ENCODE results near the gene USH1C. TPM values are rescaled to one million over a fixed set of nuclear protein-coding genes. Genes with fewer than 3 reads are reported as not detected.

USH1C gene
- total and polyA plus RNA-seq, 2 of the 13 experiments (the other 11 are each of a cell fraction or from before 2014, with no cell fraction given) = not detected

DNA sequence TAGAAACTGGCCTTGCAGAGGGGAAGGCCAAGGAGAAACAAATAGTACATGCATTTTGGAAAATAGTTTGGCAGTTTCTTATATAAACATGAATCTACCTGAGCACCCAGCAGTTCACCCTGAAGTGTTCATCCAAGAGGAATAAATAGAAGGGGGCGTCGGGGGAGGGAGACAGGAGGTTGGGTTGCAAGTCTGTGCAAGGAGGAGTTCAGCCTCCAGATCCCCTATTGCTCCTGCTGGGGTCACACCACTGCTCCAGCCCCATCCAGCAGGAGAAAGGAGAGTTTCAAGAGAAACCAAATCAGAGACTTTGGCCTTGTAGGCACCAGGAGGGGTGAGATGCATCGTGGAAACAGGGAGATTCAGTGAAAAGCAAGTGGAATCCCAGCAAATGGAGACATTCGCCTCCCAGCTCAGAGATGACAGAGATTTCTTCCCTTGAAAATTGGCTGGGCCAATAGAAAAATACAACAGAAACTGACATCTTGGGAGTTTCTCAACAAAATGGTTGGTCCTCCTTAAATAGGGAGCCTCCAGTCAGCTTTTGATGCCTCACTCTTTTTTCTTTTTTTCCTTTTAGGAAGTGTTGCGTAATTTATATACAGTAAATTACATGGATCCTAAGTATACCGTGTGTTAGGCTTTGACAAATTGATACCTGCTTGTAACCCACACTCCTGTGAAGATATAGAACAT, 37.0 kb upstream of the USH1C start:
- Histone ChIP-seq H3K9me3 (ENCODE audit: low read length) (no peaks in the 10 kb centered on the region), H3K36me3 (replicated peaks in 1 of 2; ENCODE audit: control insufficient read depth in 1 of 2, insufficient read depth in 2 of 2, low read length in 2 of 2) (no peaks in the 10 kb centered on the region), H4K20me1 (ENCODE audit: insufficient read depth, low read length) (no peaks in the 10 kb centered on the region), H3K9ac (ENCODE audit: insufficient read depth, low read depth, low read length) (no peak overlapping the region), H3K79me2 (ENCODE audit: insufficient read depth, low read length) (no peaks in the 10 kb centered on the region), H2AFZ (ENCODE audit: low read length) (no peak overlapping the region), H3K4me3 (replicated peaks in 1 of 3; ENCODE audit: insufficient read depth in 1 of 3, low read depth in 2 of 3, low read length in 3 of 3) (no peak overlapping the region), H3K4me1 (ENCODE audit: insufficient read depth, low read length) (no peaks in the 10 kb centered on the region), H3K4me2 (ENCODE audit: low read depth, low read length) (no peak overlapping the region), H3K27me3 (ENCODE audit: control insufficient read depth in 1 of 2, insufficient read depth in 2 of 2, low read length in 2 of 2) (peaks cover 4 to 9% of the 10 kb centered on the region in 2 experiments; a peak in 2 of 5 replicates), H3K27ac (ENCODE audit: extremely low read length, insufficient read depth, low read length) (no peak overlapping the region)
- ATAC-seq (no peak), FAIRE-seq (no peak), DNase-seq (ENCODE audit: low spot score) (no peak)
- in situ Hi-C loops (cut with HindIII; ENCODE audit: extremely low pct_ligation_motif_present, low pct_unique_long_range_greater_than_20kb) (no loop called here), intact Hi-C loops (cut with micrococcal nuclease; ENCODE audit: unreplicated experiment) (no loop called here)
- CTCF ChIA-PET (ENCODE audit: low intra/inter-chr PET ratio, low total read pairs) = no interaction called here
- 12% methylated on average over 6 of the region's 6 CpGs for WGBS (ENCODE audit: low lambda C conversion rate)
- POLR2A ChIA-PET = no interaction called here
- no peak for TF ChIP-seq CCAR2 (optimal IDR thresholded peaks at IDR 0.05; ENCODE audit: low read depth, low read length)
- TF ChIP-seq CEBPB (IDR thresholded peaks at IDR 0.05; ENCODE audit: borderline replicate concordance, low read depth, low read length) = peak; percentile 60
- no TSS peak for BruUV-seq (replicated peaks)

DNA sequence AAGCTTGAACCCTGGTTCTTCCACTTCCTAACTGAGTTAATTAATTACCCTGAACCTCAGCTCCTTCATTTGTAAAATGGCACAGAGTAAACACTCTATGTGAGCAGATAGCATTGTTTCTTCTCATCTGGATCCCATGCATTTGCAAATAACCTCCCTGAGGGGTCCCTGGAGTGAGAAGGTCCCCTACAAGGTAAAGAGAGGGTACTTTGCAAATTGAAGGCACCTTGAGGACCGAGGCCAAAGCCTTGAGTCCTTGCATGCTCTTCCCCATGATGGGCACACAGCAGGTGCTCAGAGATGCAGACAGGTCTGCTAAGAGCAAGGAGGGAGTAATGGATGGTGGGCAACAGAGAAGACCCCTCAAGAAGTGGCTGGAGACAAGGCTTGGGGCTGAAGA, 36.1 kb upstream of the USH1C start:
- TF ChIP-seq HNF4A (CRISPR knock-in tag; IDR thresholded peaks at IDR 0.05) (no peak), ZKSCAN5 (CRISPR knock-in tag; IDR thresholded peaks at IDR 0.05) (no peak), ELF4 (CRISPR knock-in tag; IDR thresholded peaks at IDR 0.05; ENCODE audit: borderline replicate concordance) (no peak), MED1 (CRISPR knock-in tag; IDR thresholded peaks at IDR 0.05) (no peak), KDM4B (CRISPR knock-in tag; IDR thresholded peaks at IDR 0.05) (no peak), MXD1 (CRISPR knock-in tag; IDR thresholded peaks at IDR 0.05) (no peak), ZNF235 (CRISPR knock-in tag; IDR thresholded peaks at IDR 0.05; ENCODE audit: borderline replicate concordance) (no peak)
- TF ChIP-seq, protein P1, sequence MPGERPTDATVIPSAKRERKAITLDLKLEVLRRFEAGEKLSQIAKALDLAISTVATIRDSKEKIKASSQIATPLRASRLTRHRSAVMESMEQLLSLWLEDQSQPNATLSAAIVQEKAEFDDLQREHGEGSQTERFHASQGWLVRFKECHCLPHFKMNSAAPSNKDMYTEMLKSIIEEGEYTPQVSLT (CRISPR knock-in tag; IDR thresholded peaks at IDR 0.05; ENCODE audit: borderline replicate concordance, low read depth) = no peak
- Histone ChIP-seq H3K4me3 (replicated peaks in 1 of 3; ENCODE audit: insufficient read depth in 1 of 3, low read depth in 2 of 3, low read length in 3 of 3) (no peak overlapping the region), H3K27ac (ENCODE audit: extremely low read length, insufficient read depth, low read length) (no peak overlapping the region), H3K4me1 (ENCODE audit: insufficient read depth, low read length) (no peaks in the 10 kb centered on the region), H3K9ac (ENCODE audit: insufficient read depth, low read depth, low read length) (no peak overlapping the region), H3K27me3 (ENCODE audit: control insufficient read depth in 1 of 2, insufficient read depth in 2 of 2, low read length in 2 of 2) (peaks cover 6 to 14% of the 10 kb centered on the region in 2 experiments; a peak in 2 of 5 replicates), H3K36me3 (replicated peaks in 1 of 2; ENCODE audit: control insufficient read depth in 1 of 2, insufficient read depth in 2 of 2, low read length in 2 of 2) (no peaks in the 10 kb centered on the region), H3K4me2 (ENCODE audit: low read depth, low read length) (no peak overlapping the region), H4K20me1 (ENCODE audit: insufficient read depth, low read length) (no peaks in the 10 kb centered on the region), H2AFZ (ENCODE audit: low read length) (no peak overlapping the region), H3K9me3 (ENCODE audit: low read length) (no peaks in the 10 kb centered on the region), H3K79me2 (ENCODE audit: insufficient read depth, low read length) (no peaks in the 10 kb centered on the region)
- ChIA-PET POLR2A (no interaction called here), CTCF (ENCODE audit: low intra/inter-chr PET ratio, low total read pairs) (no interaction called here)
- no peak for DNase-seq (ENCODE audit: low spot score)
- intact Hi-C loops (cut with micrococcal nuclease; ENCODE audit: unreplicated experiment) = no loop called here
- no TSS peak for BruUV-seq (replicated peaks)
- WGBS (ENCODE audit: low lambda C conversion rate) = 0% methylated on average over 1 of the region's 1 CpG
- no peak for FAIRE-seq
- in situ Hi-C loops (cut with HindIII; ENCODE audit: extremely low pct_ligation_motif_present, low pct_unique_long_range_greater_than_20kb) = no loop called here
- no peak for ATAC-seq
